Natural killer cell (primary cell): Measurements from ENCODE around the gene MBP. TPM values are rescaled to one million over a fixed set of nuclear protein-coding genes. Genes with fewer than 3 reads are reported as not detected.
A peak's percentile ranks its signal among the peaks of the same experiment; 100 is the strongest.

Source experiments
- ATAC-seq, 3 donors: fragments of 150-1000 bp in 2 of 3; fragments of 200-7000 bp in 1 of 3; cut with Tn5 transposase; 1 replicate in 1 of 3; 2 replicates in 2 of 3; pipeline ENCODE4 v1.10.0; 2021; ENCODE audit warnings: mild to moderate bottlenecking in 2 of 3, moderate library complexity in 2 of 3
- DNase-seq, 2 donors: peaks; one replicate each; pipeline versions ENCODE4 v3.0.0 to v3.0.0-alpha.2; 2013 to 2021; ENCODE audit warnings: mixed read lengths in 1 of 2
- H3K27ac ChIP-seq: one replicate; pipeline ENCODE4 v1.5.1; 2013; ENCODE audit warnings: mild to moderate bottlenecking, low read length
- H3K27me3 ChIP-seq: one replicate; pipeline ENCODE4 v1.6.1; 2013; ENCODE audit warnings: low read length; ENCODE audit not compliant: control insufficient read depth, insufficient read depth
- H3K36me3 ChIP-seq: one replicate; pipeline ENCODE4 v1.6.1; 2013; ENCODE audit warnings: low read length; ENCODE audit not compliant: control insufficient read depth, insufficient read depth
- H3K4me1 ChIP-seq: one replicate; pipeline ENCODE4 v1.6.1; 2013; ENCODE audit warnings: low read length; ENCODE audit not compliant: control insufficient read depth, insufficient read depth
- H3K4me3 ChIP-seq: one replicate; pipeline ENCODE4 v1.5.1; 2013; ENCODE audit warnings: low read length
- H3K9me3 ChIP-seq: one replicate; pipeline ENCODE4 v1.6.1; 2013; ENCODE audit warnings: low read length; ENCODE audit not compliant: control insufficient read depth, insufficient read depth
- H3K27ac Mint-ChIP-seq, 2 donors: one replicate each; pipeline ENCODE4 v1.8.0; 2022; ENCODE audit warnings: mild to moderate bottlenecking in 2 of 2, mixed read lengths in 2 of 2, moderate library complexity in 1 of 2
- H3K27me3 Mint-ChIP-seq, 2 donors: one replicate each; pipeline ENCODE4 v1.8.0; 2022; ENCODE audit warnings: low read depth in 2 of 2, mixed read lengths in 2 of 2
- H3K36me3 Mint-ChIP-seq: one replicate; pipeline ENCODE4 v1.8.0; 2022; ENCODE audit warnings: mixed read lengths
- H3K4me1 Mint-ChIP-seq, 2 donors: one replicate each; pipeline ENCODE4 v1.8.0; 2022; ENCODE audit warnings: mixed read lengths in 2 of 2
- H3K4me3 Mint-ChIP-seq: one replicate; pipeline ENCODE4 v1.8.0; 2022; ENCODE audit warnings: mild to moderate bottlenecking, moderate library complexity, mixed read lengths
- H3K9me3 Mint-ChIP-seq, 2 donors: one replicate each; pipeline ENCODE4 v1.8.0; 2022; ENCODE audit warnings: mixed read lengths in 2 of 2
- WGBS: methylation state at CpG from one replicate; pipeline ENCODE4 v1.1.7; 2013; ENCODE audit warnings: missing lambda C conversion rate; ENCODE audit not compliant: insufficient coverage; 5-methylcytosine and 5-hydroxymethylcytosine counted together
- intact Hi-C: fragments of 100-400 bp; cut with micrococcal nuclease; formaldehyde crosslinking; loops from one replicate; pipeline ENCODE4 v1.14.2; 2022
- total RNA-seq, 4 donors: library from RNA; stranded (reverse); fragments of 120-200 nt in 1 of 4; gene quantifications; one replicate each; pipeline versions ENCODE4 v1.2.3 to v1.2.4, GENCODE V29; 2013 to 2022
- TF ChIP-seq, protein P1 (sequence below): fragments of 200-600 bp; IDR thresholded peaks from one replicate; pipeline ENCODE4 v1.8.0; 2022; ENCODE audit warnings: antibody characterized with exemption

Gene MBP
- total RNA-seq, 3 donors from 2014 or later (not counting 1 experiment from before 2014, with no cell fraction given), result 183 to 344 (median 325) TPM

DNA sequence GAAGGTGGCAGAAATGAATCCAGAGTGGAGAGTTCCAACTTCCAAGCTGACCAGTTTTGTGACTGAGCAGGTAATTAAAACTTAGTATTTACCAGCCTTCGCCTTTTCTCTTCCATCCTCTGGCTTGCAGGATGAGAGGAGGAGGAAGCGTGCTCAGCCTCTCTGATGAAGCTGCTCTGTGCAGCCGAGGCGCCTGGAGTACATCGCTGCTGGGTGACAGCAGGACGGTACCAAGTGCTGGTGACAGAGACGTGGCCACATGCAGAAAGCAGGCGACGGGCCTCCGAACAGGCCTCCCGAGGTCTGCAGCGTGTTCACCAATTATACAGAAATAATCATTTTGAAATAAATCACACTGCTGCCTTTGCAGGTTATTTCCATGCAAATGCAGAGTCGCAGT lies 95.0 kb downstream of the MBP start:
- Mint-ChIP-seq H3K4me3 (peak overlapping the region; percentile 40), H3K27me3 (no peaks in the 10 kb centered on the region), H3K4me1 (peaks cover 69 to 74% of the 10 kb centered on the region in 2 donors), H3K27ac (peak overlapping the region; percentile 61 to 85), H3K9me3 (no peaks in the 10 kb centered on the region), H3K36me3 (peaks cover 10% of the 10 kb centered on the region)
- Histone ChIP-seq H3K4me3 (no peak overlapping the region), H3K27me3 (no peaks in the 10 kb centered on the region), H3K4me1 (peaks cover 60% of the 10 kb centered on the region), H3K36me3 (peaks cover 15% of the 10 kb centered on the region), H3K27ac (no peak overlapping the region), H3K9me3 (no peaks in the 10 kb centered on the region)
- ATAC-seq (no peak), DNase-seq (no peak)
- intact Hi-C loops, result no loop called here
- TF ChIP-seq, protein P1, sequence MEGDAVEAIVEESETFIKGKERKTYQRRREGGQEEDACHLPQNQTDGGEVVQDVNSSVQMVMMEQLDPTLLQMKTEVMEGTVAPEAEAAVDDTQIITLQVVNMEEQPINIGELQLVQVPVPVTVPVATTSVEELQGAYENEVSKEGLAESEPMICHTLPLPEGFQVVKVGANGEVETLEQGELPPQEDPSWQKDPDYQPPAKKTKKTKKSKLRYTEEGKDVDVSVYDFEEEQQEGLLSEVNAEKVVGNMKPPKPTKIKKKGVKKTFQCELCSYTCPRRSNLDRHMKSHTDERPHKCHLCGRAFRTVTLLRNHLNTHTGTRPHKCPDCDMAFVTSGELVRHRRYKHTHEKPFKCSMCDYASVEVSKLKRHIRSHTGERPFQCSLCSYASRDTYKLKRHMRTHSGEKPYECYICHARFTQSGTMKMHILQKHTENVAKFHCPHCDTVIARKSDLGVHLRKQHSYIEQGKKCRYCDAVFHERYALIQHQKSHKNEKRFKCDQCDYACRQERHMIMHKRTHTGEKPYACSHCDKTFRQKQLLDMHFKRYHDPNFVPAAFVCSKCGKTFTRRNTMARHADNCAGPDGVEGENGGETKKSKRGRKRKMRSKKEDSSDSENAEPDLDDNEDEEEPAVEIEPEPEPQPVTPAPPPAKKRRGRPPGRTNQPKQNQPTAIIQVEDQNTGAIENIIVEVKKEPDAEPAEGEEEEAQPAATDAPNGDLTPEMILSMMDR, result no peak
- 79% methylated on average over 13 of the region's 13 CpGs for WGBS

- Mint-ChIP-seq H3K4me3 (peak overlapping the region; percentile 74), H3K9me3 (no peaks in the 10 kb centered on the region), H3K4me1 (peaks cover 83% of the 10 kb centered on the region in 2 donors), H3K27me3 (no peaks in the 10 kb centered on the region), H3K36me3 (peaks cover 10% of the 10 kb centered on the region), H3K27ac (peak overlapping the region; percentile 7 to 70)
- no peak overlapping the region for H3K27ac ChIP-seq
- H3K9me3 ChIP-seq, result no peaks in the 10 kb centered on the region
- H3K36me3 ChIP-seq, result peaks cover 12% of the 10 kb centered on the region
- peaks cover 72% of the 10 kb centered on the region for H3K4me1 ChIP-seq
- TF ChIP-seq, protein P1, result no peak
- DNase-seq, result no peak
- ATAC-seq, result no peak
- intact Hi-C loops, result no loop called here
- H3K27me3 ChIP-seq, result no peaks in the 10 kb centered on the region
- no peak overlapping the region for H3K4me3 ChIP-seq
- 75% methylated on average over 11 of the region's 12 CpGs for WGBS
Measured at GRCh38 chr18:77035380-77036187, 97.0 kb downstream of the MBP start.

DNA sequence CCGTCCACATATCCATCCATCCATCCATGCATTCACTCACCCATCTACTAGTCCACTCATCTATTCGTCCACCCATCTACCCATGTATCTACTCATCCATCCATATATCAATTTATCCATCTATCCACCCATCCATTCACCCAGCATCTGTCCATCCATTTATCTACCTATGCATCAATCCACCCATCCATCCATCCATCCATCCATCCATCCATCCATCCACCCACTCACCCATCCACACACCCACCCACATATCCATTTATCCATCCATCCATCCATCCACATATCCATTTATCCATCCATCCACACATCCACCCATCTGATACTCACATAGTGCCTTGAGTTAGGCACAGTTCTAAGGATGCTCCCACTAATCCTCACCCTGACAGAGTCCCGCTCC lies 99.0 kb downstream of the MBP start:
- H3K4me1 Mint-ChIP-seq, result peaks cover 75 to 80% of the 10 kb centered on the region in 2 donors
- H3K4me1 ChIP-seq, result peaks cover 68% of the 10 kb centered on the region
- no peaks in the 10 kb centered on the region for H3K27me3 Mint-ChIP-seq
- H3K27me3 ChIP-seq, result no peaks in the 10 kb centered on the region
- intact Hi-C loops, result no loop called here
- no peak for ATAC-seq
- H3K36me3 Mint-ChIP-seq, result peaks cover 10% of the 10 kb centered on the region
- no peak overlapping the region for H3K4me3 ChIP-seq
- H3K9me3 Mint-ChIP-seq, result no peaks in the 10 kb centered on the region
- peak overlapping the region; percentile 7 to 70 for H3K27ac Mint-ChIP-seq
- no peak overlapping the region for H3K27ac ChIP-seq
- 96% methylated on average over 2 of the region's 3 CpGs for WGBS
- no peaks in the 10 kb centered on the region for H3K9me3 ChIP-seq
- TF ChIP-seq, protein P1, result no peak
- DNase-seq, result no peak
- peak overlapping the region; percentile 2 for H3K4me3 Mint-ChIP-seq
- H3K36me3 ChIP-seq, result peaks cover 15% of the 10 kb centered on the region
